Neural progenitor cell (in vitro differentiated cells): Measurements from ENCODE around the gene DPYD. TPM values are rescaled to one million over a fixed set of nuclear protein-coding genes. Genes with fewer than 3 reads are reported as not detected.
A peak's percentile ranks its signal among the peaks of the same experiment; 100 is the strongest.

Experiments used
- DNase-seq: peaks from one replicate; pipeline ENCODE4 v3.0.0-alpha.2; 2016; ENCODE audit warnings: low spot score
- H2AFZ ChIP-seq: fragments of 200-600 bp; sonication (generic); replicated peaks from 2 replicates; pipeline ENCODE4 v1.6.1; 2016; ENCODE audit warnings: antibody characterized with exemption
- H3F3A ChIP-seq: fragments of 200-600 bp; sonication (generic); 2 replicates; pipeline ENCODE4 v1.6.1; 2016; ENCODE audit warnings: antibody characterized with exemption, low read depth
- H3K27ac ChIP-seq: fragments of 200-600 bp; sonication (generic); 2 replicates; pipeline ENCODE4 v1.5.1; 2016; ENCODE audit warnings: mild to moderate bottlenecking
- H3K27me3 ChIP-seq: fragments of 200-600 bp; sonication (generic); 2 replicates; pipeline ENCODE4 v1.6.1; 2016; ENCODE audit warnings: mild to moderate bottlenecking, moderate library complexity
- H3K36me3 ChIP-seq: fragments of 200-600 bp; sonication (generic); 2 replicates; pipeline ENCODE4 v1.5.1; 2016
- H3K4me1 ChIP-seq: fragments of 200-600 bp; sonication (generic); 2 replicates; pipeline ENCODE4 v1.6.1; 2016; ENCODE audit warnings: mixed run types
- H3K4me2 ChIP-seq: fragments of 200-600 bp; sonication (generic); 2 replicates; pipeline ENCODE4 v1.6.1; 2016
- H3K4me3 ChIP-seq: fragments of 200-600 bp; sonication (generic); 2 replicates; pipeline ENCODE4 v1.5.1; 2016
- H3K79me2 ChIP-seq: fragments of 200-600 bp; sonication (generic); 2 replicates; pipeline ENCODE4 v1.6.1; 2016; ENCODE audit warnings: low read depth
- H3K9ac ChIP-seq: fragments of 200-600 bp; sonication (generic); 2 replicates; pipeline ENCODE4 v1.6.1; 2016
- H3K9me3 ChIP-seq: fragments of 200-600 bp; sonication (generic); 2 replicates; pipeline ENCODE4 v1.5.1; 2016; ENCODE audit warnings: low read depth
- H4K20me1 ChIP-seq: fragments of 200-600 bp; sonication (generic); 2 replicates; pipeline ENCODE4 v1.6.1; 2016; ENCODE audit warnings: low read depth
- H3K27ac Mint-ChIP-seq: 3 replicates; pipeline ENCODE4 v1.8.0; 2021; ENCODE audit warnings: mixed read lengths
- H3K27me3 Mint-ChIP-seq: 2 replicates; pipeline ENCODE4 v1.8.0; 2022; ENCODE audit warnings: low read depth, mild to moderate bottlenecking, inconsistent platforms, moderate library complexity, mixed read lengths; ENCODE audit not compliant: insufficient read depth
- H3K36me3 Mint-ChIP-seq: 3 replicates; pipeline ENCODE4 v1.8.0; 2021; ENCODE audit warnings: mixed read lengths
- H3K4me1 Mint-ChIP-seq: 3 replicates; pipeline ENCODE4 v1.8.0; 2021; ENCODE audit warnings: mixed read lengths
- H3K4me3 Mint-ChIP-seq: 3 replicates; pipeline ENCODE4 v1.8.0; 2021; ENCODE audit warnings: mild to moderate bottlenecking, moderate library complexity, mixed read lengths
- H3K9me3 Mint-ChIP-seq: 3 replicates; pipeline ENCODE4 v1.8.0; 2020; ENCODE audit warnings: mixed read lengths
- CTCF ChIP-seq: fragments of 200-600 bp; sonication (generic); IDR thresholded peaks from 2 replicates; pipeline ENCODE4 v1.5.1; 2017; ENCODE audit warnings: antibody characterized with exemption, mild to moderate bottlenecking
- EZH2 ChIP-seq: fragments of 200-600 bp; sonication (generic); IDR thresholded peaks from 2 replicates; pipeline ENCODE4 v1.6.1; 2017; ENCODE audit warnings: antibody characterized with exemption, mild to moderate bottlenecking, moderate library complexity
- EZH2phosphoT487 ChIP-seq: fragments of 200-600 bp; sonication (generic); IDR thresholded peaks from 2 replicates; pipeline ENCODE4 v1.6.1; 2017; ENCODE audit warnings: antibody characterized with exemption
- total RNA-seq: library from RNA; depleted of rRNA; stranded (reverse); fragments of >200 nt; gene quantifications from 2 replicates; pipeline ENCODE4 v1.2.3, GENCODE V29; 2015; ENCODE audit warnings: low replicate concordance

The DPYD gene
- total RNA-seq, 1 donor from 2014 or later: 0.43 TPM

GRCh38 chr1:97271916-97272788, 648.7 kb downstream of the DPYD start:
- no peak overlapping the region for H3K4me2 ChIP-seq
- DNase-seq: no peak
- no peaks in the 10 kb centered on the region for H3K9me3 ChIP-seq
- no peak overlapping the region for H3K9ac ChIP-seq
- no peaks in the 10 kb centered on the region for H3K27me3 ChIP-seq
- no peaks in the 10 kb centered on the region for H3K4me1 ChIP-seq
- H4K20me1 ChIP-seq: no peaks in the 10 kb centered on the region
- H3K79me2 ChIP-seq: no peaks in the 10 kb centered on the region
- peaks cover 2% of the 10 kb centered on the region for H3K9me3 Mint-ChIP-seq
- no peak overlapping the region for H3K27ac Mint-ChIP-seq
- no peak overlapping the region for H3K4me3 ChIP-seq
- no peaks in the 10 kb centered on the region for H3K36me3 Mint-ChIP-seq
- no peak overlapping the region for H2AFZ ChIP-seq
- no peaks in the 10 kb centered on the region for H3K27me3 Mint-ChIP-seq
- H3K36me3 ChIP-seq: no peaks in the 10 kb centered on the region
- H3F3A ChIP-seq: no peaks in the 10 kb centered on the region
- no peak overlapping the region for H3K27ac ChIP-seq
- no peaks in the 10 kb centered on the region for H3K4me1 Mint-ChIP-seq
- no peak overlapping the region for H3K4me3 Mint-ChIP-seq
- TF ChIP-seq CTCF (no peak), EZH2 (no peak), EZH2phosphoT487 (no peak)

- Mint-ChIP-seq H3K9me3 (peaks cover 2% of the 10 kb centered on the region), H3K36me3 (no peaks in the 10 kb centered on the region), H3K4me3 (no peak overlapping the region), H3K27me3 (no peaks in the 10 kb centered on the region), H3K27ac (no peak overlapping the region), H3K4me1 (no peaks in the 10 kb centered on the region)
- no peaks in the 10 kb centered on the region for H3K27me3 ChIP-seq
- H3K79me2 ChIP-seq: no peaks in the 10 kb centered on the region
- H3K36me3 ChIP-seq: no peaks in the 10 kb centered on the region
- no peaks in the 10 kb centered on the region for H4K20me1 ChIP-seq
- no peak for DNase-seq
- H3K4me3 ChIP-seq: no peak overlapping the region
- peak overlapping the region; percentile 80 for H2AFZ ChIP-seq
- H3K9me3 ChIP-seq: no peaks in the 10 kb centered on the region
- no peak overlapping the region for H3K27ac ChIP-seq
- no peak for TF ChIP-seq CTCF
- no peak for TF ChIP-seq EZH2
- no peak for TF ChIP-seq EZH2phosphoT487
- no peak overlapping the region for H3K9ac ChIP-seq
- H3K4me1 ChIP-seq: no peaks in the 10 kb centered on the region
- H3K4me2 ChIP-seq: no peak overlapping the region
- no peaks in the 10 kb centered on the region for H3F3A ChIP-seq
Measured at GRCh38 chr1:97270508-97271307, 650.1 kb downstream of the DPYD start.

- H3K27ac ChIP-seq: no peak overlapping the region
- H3K9ac ChIP-seq: no peak overlapping the region
- no peak overlapping the region for H3K4me2 ChIP-seq
- no peak overlapping the region for H2AFZ ChIP-seq
- Mint-ChIP-seq H3K9me3 (peaks cover 2% of the 10 kb centered on the region), H3K4me3 (no peak overlapping the region), H3K4me1 (no peaks in the 10 kb centered on the region), H3K27ac (no peak overlapping the region), H3K36me3 (no peaks in the 10 kb centered on the region), H3K27me3 (no peaks in the 10 kb centered on the region)
- DNase-seq: no peak
- H3K36me3 ChIP-seq: no peaks in the 10 kb centered on the region
- no peaks in the 10 kb centered on the region for H4K20me1 ChIP-seq
- H3K27me3 ChIP-seq: no peaks in the 10 kb centered on the region
- no peaks in the 10 kb centered on the region for H3F3A ChIP-seq
- H3K9me3 ChIP-seq: no peaks in the 10 kb centered on the region
- no peaks in the 10 kb centered on the region for H3K79me2 ChIP-seq
- no peaks in the 10 kb centered on the region for H3K4me1 ChIP-seq
- H3K4me3 ChIP-seq: no peak overlapping the region
- TF ChIP-seq EZH2 (no peak), CTCF (no peak), EZH2phosphoT487 (no peak)
Measured at GRCh38 chr1:97265630-97266029, 655.2 kb downstream of the DPYD start.
